HFFc6 (cell line): ENCODE data around the gene BMP6. TPM values are rescaled to one million over a fixed set of nuclear protein-coding genes. Genes with fewer than 3 reads are reported as not detected.

Source experiments
- DNase-seq: peaks from one replicate; pipeline ENCODE4 v3.0.0-alpha.2; 2018
- H3K27ac Mint-ChIP-seq: 2 replicates; pipeline ENCODE4 v1.8.0; 2020; ENCODE audit warnings: mild to moderate bottlenecking, mixed read lengths
- H3K27me3 Mint-ChIP-seq: 2 replicates; pipeline ENCODE4 v1.8.0; 2021; ENCODE audit warnings: mild to moderate bottlenecking, moderate library complexity, mixed read lengths; ENCODE audit not compliant: insufficient read depth
- H3K36me3 Mint-ChIP-seq: 2 replicates; pipeline ENCODE4 v1.8.0; 2021; ENCODE audit warnings: low read depth, mixed read lengths
- H3K4me1 Mint-ChIP-seq: 2 replicates; pipeline ENCODE4 v1.8.0; 2020; ENCODE audit warnings: low read depth, mixed read lengths
- H3K4me3 Mint-ChIP-seq: 2 replicates; pipeline ENCODE4 v1.8.0; 2020; ENCODE audit warnings: mild to moderate bottlenecking, moderate library complexity, mixed read lengths
- H3K9me3 Mint-ChIP-seq: 2 replicates; pipeline ENCODE4 v1.8.0; 2020; ENCODE audit warnings: mild to moderate bottlenecking, mixed read lengths
- CTCF ChIP-seq: fragments of 200-600 bp; sonication (generic); IDR thresholded peaks from 2 replicates; pipeline ENCODE4 v1.5.0; 2021; ENCODE audit warnings: antibody characterized with exemption, mild to moderate bottlenecking
- total RNA-seq, 6 experiments: library from RNA; stranded (reverse); fragmentation: NEBNext Ultra II Directional; extraction: Animal tissue kit (Norgen Biotek cat#: 25700); gene quantifications; 2 replicates in 1 of 6; 3 replicates in 5 of 6; pipeline ENCODE4 v1.2.3, GENCODE V29; 2021

BMP6 gene
- total RNA-seq, 6 experiments from 2014 or later: 0.05 to 0.43 (median 0.11) TPM; not detected in 1

GRCh38 chr6:7906741-7907140 lies 180.8 kb downstream of the BMP6 start:
- no peaks in the 10 kb centered on the region for H3K9me3 Mint-ChIP-seq
- no peak for DNase-seq
- H3K27ac Mint-ChIP-seq: no peak overlapping the region
- no peaks in the 10 kb centered on the region; the same call in 1 of the 2 replicates for H3K27me3 Mint-ChIP-seq
- peaks cover 18% of the 10 kb centered on the region for H3K4me1 Mint-ChIP-seq
- TF ChIP-seq CTCF: no peak
- H3K36me3 Mint-ChIP-seq: no peaks in the 10 kb centered on the region; the same call in none of the 2 replicates
- no peak overlapping the region for H3K4me3 Mint-ChIP-seq

- no peak for TF ChIP-seq CTCF
- no peak for DNase-seq
- Mint-ChIP-seq H3K27me3 (no peaks in the 10 kb centered on the region; the same call in 1 of the 2 replicates), H3K4me1 (peaks cover 18% of the 10 kb centered on the region), H3K27ac (no peak overlapping the region), H3K4me3 (no peak overlapping the region), H3K9me3 (no peaks in the 10 kb centered on the region), H3K36me3 (no peaks in the 10 kb centered on the region; the same call in none of the 2 replicates)
Measured at GRCh38 chr6:7907159-7907558, 181.3 kb downstream of the BMP6 start.

DNA sequence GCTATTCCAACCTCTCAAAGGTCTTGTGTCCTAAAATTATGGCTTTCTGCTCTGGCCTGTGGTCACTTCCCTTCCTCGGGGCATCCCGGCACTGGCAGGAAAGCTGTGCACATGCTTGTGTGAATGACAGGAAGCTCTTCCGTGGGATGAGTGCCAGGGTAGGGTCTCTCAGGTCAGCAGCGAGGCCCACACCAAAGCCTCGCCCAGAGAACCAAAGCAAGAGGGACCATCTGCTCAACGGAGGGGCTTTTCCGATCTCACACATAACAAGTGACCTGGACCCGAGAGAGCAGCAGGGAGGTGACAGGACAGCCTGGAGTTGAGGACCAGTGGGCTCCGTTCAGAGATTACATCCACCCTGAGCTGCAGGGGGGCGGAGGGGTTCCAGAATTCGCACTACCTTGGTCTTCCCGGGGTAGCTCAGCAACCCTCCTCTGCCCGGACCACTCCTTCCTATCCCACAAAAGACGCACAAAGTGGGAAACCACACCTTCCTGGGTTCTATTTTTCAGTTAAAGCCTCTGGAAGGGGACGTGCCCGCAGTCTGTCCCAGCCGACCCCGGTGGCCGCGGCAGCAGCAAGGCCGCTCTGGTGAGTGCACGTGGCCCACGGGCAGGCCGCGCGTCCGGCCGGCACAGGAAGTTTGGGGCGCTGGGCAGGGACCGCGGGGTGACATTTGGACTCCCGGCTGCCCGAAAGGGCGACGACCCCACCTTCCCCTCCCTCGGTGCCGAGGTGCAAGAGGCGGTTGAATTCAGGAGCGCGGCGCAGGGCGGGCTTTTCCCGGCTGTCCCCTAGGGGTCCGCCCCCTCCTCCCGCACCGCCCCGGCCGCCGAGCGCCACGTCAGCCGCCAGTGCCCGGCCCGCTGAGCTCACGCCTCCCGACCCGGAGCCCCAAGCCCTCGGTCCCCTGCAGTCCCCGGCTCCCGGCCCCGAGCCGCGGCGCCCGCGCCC lies 183.7 kb downstream of the BMP6 start:
- H3K4me1 Mint-ChIP-seq: peaks cover 18% of the 10 kb centered on the region
- DNase-seq: peak; percentile 4

GRCh38 chr6:7910298-7910653 lies 184.4 kb downstream of the BMP6 start:
- Mint-ChIP-seq H3K9me3 (no peaks in the 10 kb centered on the region), H3K36me3 (no peaks in the 10 kb centered on the region), H3K27me3 (no peaks in the 10 kb centered on the region; the same call in 1 of the 2 replicates), H3K4me1 (peaks cover 18% of the 10 kb centered on the region), H3K27ac (no peak overlapping the region), H3K4me3 (no peak overlapping the region)
- no peak for DNase-seq
- no peak for TF ChIP-seq CTCF

More for the DNA sequence above, 183.7 kb downstream of the BMP6 start:
- TF ChIP-seq CTCF: no peak
- Mint-ChIP-seq H3K27me3 (no peaks in the 10 kb centered on the region; the same call in 1 of the 2 replicates), H3K36me3 (no peaks in the 10 kb centered on the region; the same call in 1 of the 2 replicates), H3K4me3 (peak overlapping the region; percentile 96), H3K9me3 (no peaks in the 10 kb centered on the region), H3K27ac (peak overlapping the region; percentile 82)

DNA sequence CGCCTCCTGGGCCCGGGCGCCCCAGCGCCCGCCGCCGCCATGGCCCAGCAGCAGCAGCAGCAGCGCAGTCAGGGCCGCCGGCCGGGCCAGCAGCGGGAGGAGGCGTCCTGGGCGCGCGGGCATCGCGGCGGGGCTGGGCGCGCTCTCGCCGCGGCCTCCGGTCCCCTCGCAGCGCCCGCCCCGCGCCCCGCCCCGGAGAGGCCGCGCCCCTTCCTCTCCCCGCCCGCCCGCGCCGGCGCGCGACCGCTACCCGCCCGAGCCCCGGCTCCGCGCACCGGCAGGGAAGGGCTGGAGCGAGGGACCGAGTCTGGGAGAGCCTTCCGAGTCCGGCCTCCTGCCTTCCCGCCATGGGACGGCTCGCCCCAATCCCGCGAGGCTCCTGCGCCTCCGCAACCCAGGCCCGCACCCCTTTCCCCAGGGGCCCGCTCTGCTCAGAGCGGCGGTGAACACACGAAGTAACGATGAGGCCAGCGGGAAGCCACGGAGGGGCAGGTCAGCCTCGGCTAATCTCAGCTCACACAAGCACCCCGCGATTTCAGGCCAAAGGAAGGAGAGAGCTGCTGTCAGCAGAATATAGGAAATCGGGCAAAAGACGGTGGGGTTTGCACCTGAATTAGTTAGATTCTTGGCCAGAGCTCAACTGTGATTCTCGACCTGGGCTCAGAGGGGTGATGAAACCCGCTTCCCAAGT lies 184.9 kb downstream of the BMP6 start, which contains the start of gene TXNDC5:
Gene TXNDC5 (minus strand): TSS at position 135 of the 691 bp plus-strand sequence. CDS start 12 bp downstream, at position 123.
- no peak for TF ChIP-seq CTCF
- Mint-ChIP-seq H3K27me3 (no peaks in the 10 kb centered on the region; the same call in 1 of the 2 replicates), H3K27ac (peak within 1 kb of the TSS; percentile 82), H3K4me3 (peak within 1 kb of the TSS; percentile 96), H3K9me3 (no peaks in the 10 kb centered on the region), H3K36me3 (no peaks in the 10 kb centered on the region), H3K4me1 (peaks cover 18% of the 10 kb centered on the region)
- peak; percentile 34 for DNase-seq
